ENCODE measurements around the gene KIF12.

DNA sequence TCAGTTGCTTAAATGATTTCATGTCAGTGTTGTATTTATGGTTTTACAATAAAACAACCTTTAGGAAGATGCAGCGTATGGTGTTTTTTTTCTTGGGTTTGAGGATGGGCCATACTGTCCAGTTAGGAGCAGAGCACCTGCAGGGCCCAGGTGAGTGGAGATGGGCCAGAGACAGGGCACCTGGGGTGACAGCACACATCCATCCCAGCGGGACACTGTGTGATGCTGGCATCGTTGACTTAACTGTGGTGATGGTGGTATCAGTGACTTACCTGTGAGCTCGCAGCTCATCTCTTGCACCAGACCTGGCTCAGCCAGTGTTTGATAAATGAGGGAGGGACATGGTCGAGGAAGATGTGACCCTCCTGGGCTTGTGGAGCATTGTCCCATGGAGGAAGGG is 42.6 kb downstream of the KIF12 start:
- TF ChIP-seq TAF1 (IDR thresholded peaks at IDR 0.05; ENCODE audit: low read depth, low read length), result no peak
- TF ChIP-seq KDM1A (IDR thresholded peaks at IDR 0.05; ENCODE audit: borderline replicate concordance, low read length), result no peak
- no peak for TF ChIP-seq CBX5 (IDR thresholded peaks at IDR 0.05; ENCODE audit: low read depth, low read length)
- TF ChIP-seq RAD21 (IDR thresholded peaks at IDR 0.05 in 1 of 2, conservative IDR thresholded peaks at IDR 0.05 in 1 of 2; ENCODE audit: low read depth in 2 of 2, low read length in 2 of 2), result no peak
- no peak for TF ChIP-seq EZH2 (IDR thresholded peaks at IDR 0.05; ENCODE audit: low read depth, low read length, severe bottlenecking)
- TF ChIP-seq, protein P1, sequence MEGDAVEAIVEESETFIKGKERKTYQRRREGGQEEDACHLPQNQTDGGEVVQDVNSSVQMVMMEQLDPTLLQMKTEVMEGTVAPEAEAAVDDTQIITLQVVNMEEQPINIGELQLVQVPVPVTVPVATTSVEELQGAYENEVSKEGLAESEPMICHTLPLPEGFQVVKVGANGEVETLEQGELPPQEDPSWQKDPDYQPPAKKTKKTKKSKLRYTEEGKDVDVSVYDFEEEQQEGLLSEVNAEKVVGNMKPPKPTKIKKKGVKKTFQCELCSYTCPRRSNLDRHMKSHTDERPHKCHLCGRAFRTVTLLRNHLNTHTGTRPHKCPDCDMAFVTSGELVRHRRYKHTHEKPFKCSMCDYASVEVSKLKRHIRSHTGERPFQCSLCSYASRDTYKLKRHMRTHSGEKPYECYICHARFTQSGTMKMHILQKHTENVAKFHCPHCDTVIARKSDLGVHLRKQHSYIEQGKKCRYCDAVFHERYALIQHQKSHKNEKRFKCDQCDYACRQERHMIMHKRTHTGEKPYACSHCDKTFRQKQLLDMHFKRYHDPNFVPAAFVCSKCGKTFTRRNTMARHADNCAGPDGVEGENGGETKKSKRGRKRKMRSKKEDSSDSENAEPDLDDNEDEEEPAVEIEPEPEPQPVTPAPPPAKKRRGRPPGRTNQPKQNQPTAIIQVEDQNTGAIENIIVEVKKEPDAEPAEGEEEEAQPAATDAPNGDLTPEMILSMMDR (IDR thresholded peaks at IDR 0.05; ENCODE audit: control extremely low read depth in 1 of 3, insufficient read depth in 1 of 3, low read depth in 1 of 3, low read length in 3 of 3), result no peak
- TF ChIP-seq SP2 (IDR thresholded peaks at IDR 0.05; ENCODE audit: low read length), result no peak
- no peak for TF ChIP-seq EGR1 (IDR thresholded peaks at IDR 0.05; ENCODE audit: borderline replicate concordance, low read depth, low read length)
- TF ChIP-seq SP1 (IDR thresholded peaks at IDR 0.05; ENCODE audit: low read depth, low read length), result no peak
- TF ChIP-seq E2F6 (IDR thresholded peaks at IDR 0.05), result no peak
- no peak for TF ChIP-seq TCF12 (IDR thresholded peaks at IDR 0.05; ENCODE audit: low read depth, low read length)
- no peak for TF ChIP-seq POLR2A (IDR thresholded peaks at IDR 0.05; ENCODE audit: control extremely low read depth in 1 of 2, low read depth in 2 of 2, low read length in 2 of 2)
- TF ChIP-seq, protein P2, sequence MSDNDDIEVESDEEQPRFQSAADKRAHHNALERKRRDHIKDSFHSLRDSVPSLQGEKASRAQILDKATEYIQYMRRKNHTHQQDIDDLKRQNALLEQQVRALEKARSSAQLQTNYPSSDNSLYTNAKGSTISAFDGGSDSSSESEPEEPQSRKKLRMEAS (IDR thresholded peaks at IDR 0.05), result no peak

All from H1 (cell line).